Activated naive CD4-positive, alpha-beta T cell treated with anti-CD3 and anti-CD28 coated beads for 36 hours (primary cell): ENCODE results near the gene ICAM2. TPM values are rescaled to one million over a fixed set of nuclear protein-coding genes. Genes with fewer than 3 reads are reported as not detected.
"Not testable (repeated sequence)": the region's sequence is repeated elsewhere in the genome, so short reads cannot be mapped to it uniquely, and the experiment has no call there.

Experiments used
- CTCF ChIA-PET: fragments of 350-600 bp; sonication (Branson Sonifier 250); formaldehyde crosslinking; loops from one replicate; lab custom pipeline; 2021; ENCODE audit warnings: antibody characterized with exemption; lab: Charles Lee
- DNase-seq: peaks from one replicate; pipeline ENCODE4 v3.0.0-alpha.2; 2020
- H3K27ac Mint-ChIP-seq: one replicate; pipeline ENCODE4 v1.8.0; 2021; ENCODE audit warnings: mild to moderate bottlenecking, mixed read lengths
- H3K27me3 Mint-ChIP-seq: one replicate; pipeline ENCODE4 v1.8.0; 2021; ENCODE audit warnings: low read depth, mixed read lengths
- H3K36me3 Mint-ChIP-seq: one replicate; pipeline ENCODE4 v1.8.0; 2021; ENCODE audit warnings: low read depth, mixed read lengths
- H3K4me1 Mint-ChIP-seq: one replicate; pipeline ENCODE4 v1.8.0; 2021; ENCODE audit warnings: low read depth, mixed read lengths
- H3K4me3 Mint-ChIP-seq: one replicate; pipeline ENCODE4 v1.8.0; 2021; ENCODE audit warnings: mild to moderate bottlenecking, moderate library complexity, mixed read lengths
- H3K9me3 Mint-ChIP-seq: one replicate; pipeline ENCODE4 v1.8.0; 2021; ENCODE audit warnings: mixed read lengths
- intact Hi-C: fragments of 100-400 bp; cut with micrococcal nuclease; formaldehyde crosslinking; loops from one replicate; pipeline ENCODE4 v1.15.1; 2023
- total RNA-seq, 2 experiments: library from RNA; stranded (reverse); gene quantifications; one replicate each; pipeline ENCODE4 v1.2.3, GENCODE V29; 2021

Gene ICAM2
- total RNA-seq, 2 experiments from 2014 or later: 41.6 to 41.9 TPM

DNA sequence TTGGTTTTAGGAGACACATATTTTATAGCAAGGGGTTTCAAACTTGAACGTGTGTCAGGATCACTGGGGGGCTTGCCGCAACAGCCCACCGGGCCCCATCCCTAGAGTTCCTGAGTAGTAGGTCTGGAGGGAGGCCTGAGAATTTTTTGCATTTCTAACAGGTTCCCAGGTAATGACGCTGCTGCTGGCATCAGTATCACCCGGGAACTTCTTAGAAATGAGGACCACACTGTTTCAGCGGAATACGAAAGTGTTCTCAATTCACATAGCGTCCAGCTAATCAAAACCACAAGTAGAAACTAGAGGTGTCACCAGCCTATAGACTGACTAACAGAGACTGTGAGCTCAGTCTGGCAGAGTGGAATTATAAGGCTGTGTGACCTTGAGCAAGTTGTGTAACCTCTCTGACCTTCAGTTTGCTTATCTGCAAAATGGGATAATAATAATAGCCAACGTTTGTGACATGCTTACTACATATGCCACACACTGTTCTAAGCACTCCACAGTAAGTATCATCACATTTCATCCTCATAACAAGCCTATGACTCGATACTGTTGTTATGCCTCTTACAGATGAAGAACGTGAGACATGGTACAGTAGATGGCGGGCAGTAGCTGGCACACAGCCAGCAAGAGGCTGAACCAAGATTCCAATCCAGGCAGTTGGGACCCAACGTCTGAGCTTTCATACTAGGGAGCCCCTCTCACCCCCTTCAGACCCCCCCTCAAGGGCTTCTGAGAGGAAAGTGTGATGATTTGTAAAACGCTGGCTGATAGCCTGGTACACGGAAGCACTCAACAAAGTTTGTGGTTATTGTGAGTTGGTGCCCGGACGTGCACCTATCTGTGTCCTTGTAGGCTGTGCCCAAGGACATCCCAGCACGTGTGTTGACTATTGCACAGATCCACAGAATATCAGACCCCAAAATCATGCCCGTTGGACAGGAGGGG is 4.6 kb upstream of the ICAM2 start:
- peaks cover 63% of the 10 kb centered on the region for H3K4me1 Mint-ChIP-seq
- intact Hi-C loops: loop anchor here (1.0 to 10.0 kb wide), 6 partner anchors 79 to 370 kb away; partner anchors contain the start of genes CD79B, ERN1 and PECAM1
- CTCF ChIA-PET: interaction anchor here (0.6 to 8.6 kb wide), 38 partner anchors 8 to 1065 kb away, joined by 3 to 372 read pairs (median 5); partner anchors contain the start of genes CD79B, CSHL1, ERN1 and GH1
- peak; percentile 52 for DNase-seq
- H3K36me3 Mint-ChIP-seq: no peaks in the 10 kb centered on the region
- H3K4me3 Mint-ChIP-seq: peak overlapping the region; percentile 75
- peak overlapping the region; percentile 75 for H3K27ac Mint-ChIP-seq
- no peaks in the 10 kb centered on the region for H3K27me3 Mint-ChIP-seq
- no peaks in the 10 kb centered on the region for H3K9me3 Mint-ChIP-seq

DNA sequence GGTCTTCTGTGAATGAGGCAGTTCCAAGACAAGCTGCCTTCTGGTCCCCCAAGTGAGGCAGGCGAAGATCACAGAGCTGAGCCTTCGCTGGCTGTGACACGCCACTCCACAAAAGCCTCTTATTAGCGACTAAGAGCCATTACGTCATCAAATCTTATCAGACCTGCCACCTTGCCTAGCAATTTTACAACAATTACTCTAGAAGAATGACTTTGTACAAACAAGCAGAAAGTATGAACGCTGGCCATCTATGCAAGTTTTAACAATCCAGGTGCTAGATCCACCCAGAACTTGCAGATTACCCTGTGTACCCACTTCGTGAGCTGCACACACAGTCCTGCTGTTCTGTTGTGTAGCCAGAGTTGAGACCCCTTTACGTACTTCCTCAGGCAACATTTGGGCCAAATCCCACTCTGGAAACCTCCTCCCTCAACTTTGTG is 3.8 kb upstream of the ICAM2 start:
- no peak overlapping the region for H3K4me3 Mint-ChIP-seq
- CTCF ChIA-PET: interaction anchor here (1.0 to 8.6 kb wide), 9 partner anchors 7 to 121 kb away, joined by 3 to 372 read pairs (median 16); partner anchors contain the start of genes CD79B, CSHL1, ERN1 and GH1
- intact Hi-C loops: loop anchor here (10.0 kb wide), 1 partner anchor 371 kb away; the partner anchor contains the start of gene PECAM1
- H3K27ac Mint-ChIP-seq: peak overlapping the region; percentile 75
- no peak for DNase-seq
- H3K9me3 Mint-ChIP-seq: no peaks in the 10 kb centered on the region
- no peaks in the 10 kb centered on the region for H3K27me3 Mint-ChIP-seq
- no peaks in the 10 kb centered on the region for H3K36me3 Mint-ChIP-seq
- peaks cover 63% of the 10 kb centered on the region for H3K4me1 Mint-ChIP-seq

GRCh38 chr17:64022611-64023063 is 2.2 kb upstream of the ICAM2 start:
- H3K27ac Mint-ChIP-seq: peak overlapping the region; percentile 98
- peaks cover 63% of the 10 kb centered on the region for H3K4me1 Mint-ChIP-seq
- CTCF ChIA-PET: interaction anchor here (0.7 to 8.6 kb wide), 5 partner anchors 32 to 174 kb away, joined by 3 to 91 read pairs (median 7); partner anchors contain the start of gene GH1
- H3K9me3 Mint-ChIP-seq: no peaks in the 10 kb centered on the region
- DNase-seq: peak; percentile 67
- H3K27me3 Mint-ChIP-seq: no peaks in the 10 kb centered on the region
- H3K4me3 Mint-ChIP-seq: peak overlapping the region; percentile 43
- intact Hi-C loops: loop anchor here (10.0 kb wide), 1 partner anchor 372 kb away; the partner anchor contains the start of gene PECAM1
- peaks cover 5% of the 10 kb centered on the region for H3K36me3 Mint-ChIP-seq

- H3K27me3 Mint-ChIP-seq, DNase-seq, H3K36me3 Mint-ChIP-seq, H3K9me3 Mint-ChIP-seq, intact Hi-C loops: not testable (repeated sequence)
- CTCF ChIA-PET: interaction anchor here (0.8 to 4.4 kb wide), 6 partner anchors 10 to 170 kb away, joined by 3 to 37 read pairs (median 5); partner anchors contain the start of gene GH1
- H3K4me1 Mint-ChIP-seq: peaks cover 61% of the 10 kb centered on the region
- peak overlapping the region; percentile 98 for H3K27ac Mint-ChIP-seq
- H3K4me3 Mint-ChIP-seq: peak overlapping the region; percentile 97
Observed at GRCh38 chr17:64019551-64019961, 877 bp downstream of the ICAM2 start.

DNA sequence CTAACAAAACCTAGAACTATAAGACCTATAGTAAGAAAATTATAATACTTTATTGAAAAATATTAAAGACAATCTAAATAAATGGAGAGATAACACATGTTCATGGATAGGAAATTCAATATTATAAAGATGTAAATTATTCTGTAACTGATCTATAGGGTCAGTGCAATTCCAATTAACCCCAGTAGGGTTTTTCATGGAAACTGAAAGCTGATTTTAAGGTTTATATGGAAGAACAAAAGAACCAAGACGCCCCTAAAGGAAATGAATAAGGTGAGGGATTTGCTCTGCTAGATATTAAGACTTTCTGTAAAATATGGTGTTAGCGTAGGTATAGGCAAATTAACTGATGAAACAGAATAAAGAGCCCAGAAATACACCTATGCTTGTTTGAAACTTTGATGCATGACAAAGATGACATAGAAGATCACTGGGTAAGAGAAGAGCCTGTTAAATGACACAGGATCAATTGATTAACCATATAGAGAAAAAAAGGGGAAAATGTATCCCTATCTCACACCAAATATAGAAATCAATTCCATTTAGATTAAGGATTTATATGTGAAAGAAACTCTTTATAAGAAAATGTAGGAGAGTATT is 3.0 kb downstream of the ICAM2 start:
- no peaks in the 10 kb centered on the region for H3K27me3 Mint-ChIP-seq
- peaks cover 59% of the 10 kb centered on the region for H3K4me1 Mint-ChIP-seq
- no peak for DNase-seq
- intact Hi-C loops: no loop called here
- peaks cover 5% of the 10 kb centered on the region for H3K36me3 Mint-ChIP-seq
- CTCF ChIA-PET: interaction anchor here (0.8 to 2.9 kb wide), 11 partner anchors 8 to 169 kb away, joined by 3 to 18 read pairs (median 3); partner anchors contain the start of gene CD79B
- H3K27ac Mint-ChIP-seq: peak overlapping the region; percentile 84
- H3K9me3 Mint-ChIP-seq: no peaks in the 10 kb centered on the region
- peak overlapping the region; percentile 78 for H3K4me3 Mint-ChIP-seq

GRCh38 chr17:64016974-64017373 is 3.5 kb downstream of the ICAM2 start:
- CTCF ChIA-PET: interaction anchor here (0.7 to 2.9 kb wide), 12 partner anchors 9 to 168 kb away, joined by 3 to 18 read pairs (median 3); no protein-coding TSS in a partner anchor
- intact Hi-C loops: no loop called here

DNA sequence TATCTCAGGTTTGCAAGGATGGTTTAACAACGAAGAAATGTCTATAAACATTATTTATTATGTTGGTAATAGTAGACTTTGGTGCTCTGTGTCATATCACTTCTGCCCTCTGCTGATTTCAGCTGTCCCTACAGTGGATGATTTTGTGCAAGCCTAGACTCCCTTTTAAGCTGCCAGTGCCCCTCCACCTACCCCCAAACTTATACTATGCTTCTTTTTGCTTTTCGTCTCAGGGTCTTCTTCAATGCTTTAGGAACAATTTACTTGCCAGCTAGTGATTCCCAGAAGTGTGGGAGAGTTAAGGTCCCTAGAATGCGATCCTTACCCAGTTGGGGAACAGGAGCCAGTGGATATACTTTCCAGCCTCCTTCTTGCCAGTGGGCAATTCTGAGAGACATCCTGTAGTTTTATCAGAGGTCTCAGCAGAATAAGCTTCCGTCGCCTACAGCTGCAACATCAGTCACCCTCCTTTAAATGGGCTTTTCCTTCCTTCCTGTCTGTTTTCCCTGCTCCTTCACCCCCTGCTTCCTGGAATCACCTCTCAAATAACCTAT is 4.1 kb downstream of the ICAM2 start:
- Mint-ChIP-seq H3K27ac (peak overlapping the region; percentile 90), H3K4me3 (peak overlapping the region; percentile 74), H3K36me3 (peaks cover 11% of the 10 kb centered on the region), H3K4me1 (peaks cover 57% of the 10 kb centered on the region), H3K9me3 (no peaks in the 10 kb centered on the region), H3K27me3 (no peaks in the 10 kb centered on the region)
- DNase-seq: no peak
- CTCF ChIA-PET: interaction anchor here (0.7 to 2.9 kb wide), 8 partner anchors 9 to 168 kb away, joined by 3 to 18 read pairs (median 3); no protein-coding TSS in a partner anchor
- intact Hi-C loops: no loop called here

More at GRCh38 chr17:64016974-64017373, 3.5 kb downstream of the ICAM2 start:
- peaks cover 55% of the 10 kb centered on the region for H3K4me1 Mint-ChIP-seq
- no peaks in the 10 kb centered on the region for H3K9me3 Mint-ChIP-seq
- no peak for DNase-seq
- peak overlapping the region; percentile 90 for H3K27ac Mint-ChIP-seq
- no peaks in the 10 kb centered on the region for H3K27me3 Mint-ChIP-seq
- peaks cover 6% of the 10 kb centered on the region for H3K36me3 Mint-ChIP-seq
- peak overlapping the region; percentile 74 for H3K4me3 Mint-ChIP-seq

DNA sequence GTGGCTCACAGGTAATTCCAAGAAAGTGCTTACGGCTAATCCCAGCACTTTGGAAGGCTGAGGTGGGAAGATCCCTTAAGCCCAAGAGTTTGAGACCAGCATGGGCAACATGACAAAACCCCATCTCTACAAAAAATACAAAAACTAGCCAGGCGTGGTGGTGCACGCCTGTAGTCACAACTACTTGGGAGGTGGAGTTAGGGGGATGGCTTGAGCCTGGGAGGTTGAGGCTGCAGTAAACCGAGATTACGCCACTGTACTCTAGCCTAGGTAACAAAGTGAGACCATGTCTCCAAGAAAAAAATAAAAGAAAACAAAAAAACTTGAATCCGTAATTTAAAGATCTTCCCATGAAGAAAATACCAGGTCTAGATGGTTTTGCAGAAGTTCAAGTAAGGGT is 5.0 kb downstream of the ICAM2 start:
- Mint-ChIP-seq H3K27ac (peak overlapping the region; percentile 97), H3K4me1 (peaks cover 57% of the 10 kb centered on the region), H3K36me3 (peaks cover 13% of the 10 kb centered on the region), H3K9me3 (no peaks in the 10 kb centered on the region), H3K4me3 (peak overlapping the region; percentile 58), H3K27me3 (no peaks in the 10 kb centered on the region)
- intact Hi-C loops: loop anchor here (1.0 kb wide), 1 partner anchor 16 kb away; no protein-coding TSS in a partner anchor
- no peak for DNase-seq
- CTCF ChIA-PET: no interaction called here

DNA sequence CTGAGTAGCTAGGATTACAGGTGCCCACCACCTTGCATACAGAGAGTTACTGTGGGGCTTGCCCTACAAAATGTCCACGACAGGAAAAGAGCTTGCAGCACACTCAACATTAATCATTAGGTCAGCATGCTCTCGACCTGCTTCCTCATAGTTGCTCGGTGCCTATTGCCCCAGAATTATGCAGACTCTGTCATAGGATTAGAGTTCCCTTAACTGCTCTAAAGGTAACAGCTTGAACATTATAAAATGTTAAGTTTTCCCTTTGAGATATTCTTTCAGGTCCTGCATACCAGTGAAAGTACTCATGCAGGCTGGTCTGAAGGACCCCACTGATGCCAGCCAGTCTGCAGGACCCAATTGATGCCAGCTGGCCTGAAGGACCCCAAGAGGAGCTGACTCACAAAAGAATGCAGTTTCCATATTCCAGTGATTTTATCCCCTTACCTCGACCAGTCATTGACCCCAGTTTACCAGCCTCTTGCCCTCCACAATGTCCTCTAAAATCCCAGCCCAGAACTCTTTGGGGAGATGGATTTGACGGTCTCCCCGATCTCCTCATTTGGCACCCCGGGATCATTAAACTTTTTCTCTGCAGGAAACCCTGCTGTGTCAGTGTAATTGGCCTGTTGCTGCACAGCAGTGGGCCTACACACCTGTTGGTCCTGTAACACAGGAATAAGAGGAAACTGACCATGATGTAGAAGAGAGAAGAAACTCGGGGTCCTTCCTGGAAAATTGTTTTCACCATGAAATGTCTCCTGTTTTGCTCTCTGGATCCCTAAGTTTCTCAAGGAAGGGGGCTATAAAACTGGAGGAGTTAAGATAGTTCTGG is 10.6 kb downstream of the ICAM2 start:
- Mint-ChIP-seq H3K27me3 (no peaks in the 10 kb centered on the region), H3K4me1 (peaks cover 68% of the 10 kb centered on the region), H3K36me3 (peaks cover 16% of the 10 kb centered on the region), H3K4me3 (no peak overlapping the region), H3K27ac (peak overlapping the region; percentile 77), H3K9me3 (no peaks in the 10 kb centered on the region)
- DNase-seq: no peak
- intact Hi-C loops: no loop called here
- CTCF ChIA-PET: interaction anchor here (1.5 kb wide), 1 partner anchor 16 kb away, joined by 7 read pairs; no protein-coding TSS in a partner anchor

GRCh38 chr17:64008830-64009229 is 11.6 kb downstream of the ICAM2 start:
- Mint-ChIP-seq H3K4me3 (no peak overlapping the region), H3K36me3 (peaks cover 18% of the 10 kb centered on the region), H3K27me3 (no peaks in the 10 kb centered on the region), H3K4me1 (peaks cover 60% of the 10 kb centered on the region), H3K9me3 (no peaks in the 10 kb centered on the region), H3K27ac (peak overlapping the region; percentile 77)
- DNase-seq: no peak
- intact Hi-C loops: no loop called here
- CTCF ChIA-PET: interaction anchor here (1.5 kb wide), 1 partner anchor 17 kb away, joined by 7 read pairs; no protein-coding TSS in a partner anchor

GRCh38 chr17:64008346-64008745 is 12.1 kb downstream of the ICAM2 start:
- DNase-seq: no peak
- Mint-ChIP-seq H3K36me3 (peaks cover 18% of the 10 kb centered on the region), H3K9me3 (no peaks in the 10 kb centered on the region), H3K4me1 (peaks cover 57% of the 10 kb centered on the region), H3K27me3 (no peaks in the 10 kb centered on the region), H3K4me3 (no peak overlapping the region), H3K27ac (peak overlapping the region; percentile 77)
- intact Hi-C loops: no loop called here
- CTCF ChIA-PET: interaction anchor here (1.5 kb wide), 1 partner anchor 17 kb away, joined by 7 read pairs; no protein-coding TSS in a partner anchor
